OCI-LY7 (cell line): ENCODE measurements around the gene LYPD1.

Source experiments
- CTCF ChIP-seq: fragments of 200-600 bp; sonication (generic); conservative IDR thresholded peaks from 2 replicates; pipeline ENCODE4 v1.5.1; 2014; ENCODE audit warnings: mild to moderate bottlenecking, antibody characterized with exemption, low read length, moderate library complexity, mixed read lengths
- EZH2phosphoT487 ChIP-seq: fragments of 200-600 bp; sonication (generic); IDR thresholded peaks from 2 replicates; pipeline ENCODE4 v1.6.1; 2018; ENCODE audit warnings: low read depth, borderline replicate concordance, mild to moderate bottlenecking, mixed run types, antibody characterized with exemption, low read length, moderate library complexity, mixed read lengths

DNA sequence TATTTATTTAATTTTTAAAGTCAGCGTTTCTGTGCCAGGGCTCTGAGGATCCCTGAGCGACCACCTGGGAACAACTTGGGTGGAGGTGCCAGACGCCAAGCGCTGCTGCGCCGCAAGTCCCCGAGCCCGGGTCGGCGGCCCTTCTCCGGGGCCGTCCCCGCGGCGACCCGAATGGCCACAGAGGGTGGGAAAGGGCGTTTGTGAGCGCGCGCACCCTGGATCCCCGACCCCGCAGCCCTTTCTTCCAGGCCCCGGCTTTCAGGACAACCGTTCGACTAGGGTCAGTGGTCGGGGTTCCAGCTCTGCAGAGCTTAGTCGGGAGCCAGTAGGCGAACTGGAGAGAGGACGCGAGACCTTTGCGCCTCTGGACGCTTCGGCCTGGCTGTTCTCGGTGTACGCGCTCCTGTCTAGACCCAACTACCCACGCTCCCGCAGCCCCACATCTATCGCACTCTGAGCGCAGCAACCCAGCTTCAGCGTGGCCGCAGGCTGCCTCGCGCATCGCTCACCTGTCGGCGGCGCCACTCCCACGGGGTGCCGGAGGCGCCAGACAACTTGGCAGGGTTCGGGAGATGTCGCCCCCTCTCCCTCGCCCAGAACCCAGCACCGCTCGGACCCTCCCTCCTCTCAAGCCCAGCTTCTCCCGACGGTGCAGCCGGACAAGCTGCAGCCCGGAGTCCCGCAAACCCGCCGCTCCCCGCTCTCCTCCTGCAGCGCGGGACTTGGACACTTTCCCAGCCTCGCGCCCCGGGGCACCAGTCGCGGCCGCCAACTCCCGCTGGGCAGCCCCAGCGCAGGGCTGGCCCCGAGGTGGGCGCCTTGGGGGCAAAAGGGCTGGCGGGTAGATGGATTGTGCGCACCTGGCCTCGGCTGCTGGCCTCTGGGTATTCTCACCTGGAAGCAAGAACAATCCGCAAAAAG lies 758 bp downstream of the LYPD1 start:
- TF ChIP-seq CTCF (no peak), EZH2phosphoT487 (no peak)
